GM12878 (cell line): Measurements from ENCODE around the gene PRR7. TPM values are rescaled to one million over a fixed set of nuclear protein-coding genes. Genes with fewer than 3 reads are reported as not detected.
A peak's percentile ranks its signal among the peaks of the same experiment; 100 is the strongest.

ENCODE experiments used
- ATAC-seq: fragments of 200-7000 bp; cut with Tn5 transposase; 3 replicates; pipeline ENCODE4 v1.9.1; 2020; ENCODE audit warnings: mild to moderate bottlenecking, moderate library complexity
- BruUV-seq: library from RNA; stranded (reverse); fragments of 400-500 nt; replicated peaks from 2 replicates; lab custom pipeline; 2021; lab: Mats Ljungman, UMichigan
- CTCF ChIA-PET: fragments of 300-600 bp; sonication (Branson Sonifier 250); formaldehyde crosslinking; extraction: SDS; loops from one replicate; lab custom pipeline; 2021; ENCODE audit warnings: inconsistent platforms; lab: Yijun Ruan, JAX
- POLR2A ChIA-PET: fragments of 350-600 bp; formaldehyde crosslinking; extraction: SDS; loops from one replicate; lab custom pipeline; 2021; ENCODE audit warnings: inconsistent platforms; lab: Charles Lee
- RAD21 ChIA-PET: fragments of 300-600 bp; sonication (Branson Sonifier 250); formaldehyde crosslinking; loops from one replicate; lab custom pipeline; 2023; ENCODE audit warnings: antibody characterized with exemption; ENCODE audit not compliant: unreplicated experiment; lab: Charles Lee
- SMC1A ChIA-PET: fragments of 300-600 bp; sonication (Branson Sonifier 250); formaldehyde crosslinking; loops from one replicate; lab custom pipeline; 2023; ENCODE audit not compliant: unreplicated experiment, uncharacterized antibody; lab: Charles Lee
- DNase-seq: peaks from one replicate; pipeline ENCODE4 v3.0.0-alpha.2; 2011; ENCODE audit warnings: low read depth, low spot score
- FAIRE-seq: peaks from 3 replicates; lab custom pipeline; 2011; peaks lifted over from hg19 to GRCh38; lab: Jason Lieb, UNC
- H2AFZ ChIP-seq: 2 replicates; pipeline ENCODE4 v1.6.0; 2011; ENCODE audit warnings: low read depth, low read length, control low read depth; ENCODE audit not compliant: control insufficient read depth
- H3K27ac ChIP-seq: 2 replicates; pipeline ENCODE4 v1.5.1; 2011; ENCODE audit warnings: control low read depth; ENCODE audit not compliant: control insufficient read depth, insufficient read depth
- H3K27me3 ChIP-seq, 2 experiments: replicated peaks in 1 of 2; 2 replicates each; pipeline versions ENCODE4 v1.6.0 to v1.6.1; 2011; ENCODE audit warnings: low read length in 1 of 2; ENCODE audit not compliant: control insufficient read depth in 2 of 2, insufficient read depth in 2 of 2
- H3K36me3 ChIP-seq, 2 experiments: 2 replicates each; pipeline ENCODE4 v1.5.1; 2011; ENCODE audit warnings: low read length in 1 of 2; ENCODE audit not compliant: control insufficient read depth in 2 of 2, insufficient read depth in 2 of 2
- H3K4me1 ChIP-seq: 2 replicates; pipeline ENCODE4 v1.6.1; 2011; ENCODE audit warnings: mild to moderate bottlenecking, low read length, moderate library complexity, mixed read lengths; ENCODE audit not compliant: control insufficient read depth, insufficient read depth
- H3K4me2 ChIP-seq: 2 replicates; pipeline ENCODE4 v1.6.0; 2011; ENCODE audit warnings: control low read depth; ENCODE audit not compliant: control insufficient read depth, insufficient read depth
- H3K4me3 ChIP-seq: fragments of 200-600 bp; sonication (generic); 2 replicates; pipeline ENCODE4 v1.5.1; 2016
- H3K79me2 ChIP-seq: 2 replicates; pipeline ENCODE4 v1.6.0; 2011; ENCODE audit warnings: low read length; ENCODE audit not compliant: control insufficient read depth, insufficient read depth
- H3K9ac ChIP-seq: 2 replicates; pipeline ENCODE4 v1.8.0; 2011; ENCODE audit warnings: low read length, control low read depth, mixed read lengths; ENCODE audit not compliant: control insufficient read depth, insufficient read depth
- H3K9me3 ChIP-seq: replicated peaks from 3 replicates; pipeline ENCODE4 v1.5.1; 2011; ENCODE audit warnings: mild to moderate bottlenecking, low read length; ENCODE audit not compliant: control insufficient read depth, insufficient read depth
- H4K20me1 ChIP-seq: 2 replicates; pipeline ENCODE4 v1.6.0; 2011; ENCODE audit not compliant: control insufficient read depth, insufficient read depth
- EZH2 ChIP-seq: IDR thresholded peaks from 2 replicates; pipeline ENCODE4 v1.6.1; 2012; ENCODE audit warnings: low read depth, mild to moderate bottlenecking, control low read depth, inconsistent platforms, low read length, borderline replicate concordance; ENCODE audit not compliant: control insufficient read depth
- RBBP5 ChIP-seq: fragments of 200-600 bp; sonication (generic); conservative IDR thresholded peaks from 2 replicates; pipeline ENCODE4 v1.6.1; 2016
- TARDBP ChIP-seq: IDR thresholded peaks from 2 replicates; pipeline ENCODE4 v1.6.1; 2016; ENCODE audit warnings: borderline replicate concordance
- WGBS: methylation state at CpG from one replicate; pipeline ENCODE4 v1.1.6; 2016; ENCODE audit warnings: low lambda C conversion rate; ENCODE audit not compliant: insufficient replicate concordance, insufficient coverage; ENCODE audit errors: missing lambda C conversion rate; 5-methylcytosine and 5-hydroxymethylcytosine counted together
- in situ Hi-C: fragments of 300-500 bp; cut with MboI; formaldehyde crosslinking; loops from 9 replicates; pipeline ENCODE4 v1.14.3; 2018; ENCODE audit warnings: mixed read lengths
- intact Hi-C: fragments of 100-400 bp; cut with micrococcal nuclease; formaldehyde crosslinking; loops from one replicate; pipeline ENCODE4 v1.14.2; 2022; ENCODE audit not compliant: unreplicated experiment
- polyA plus RNA-seq, 11 experiments: library from polyadenylated mRNA; depleted of rRNA in 4 of 11; unstranded in 6 of 11; stranded (reverse) in 5 of 11; fragments of >200 nt; fragmentation: Nextera tagmentation in 4 of 11; fragmentation: Illumina TruSeq in 1 of 11; extraction: Ambion mirVana in 4 of 11; extraction: Trizol in 1 of 11; gene quantifications; 1 replicate in 1 of 11; 2 replicates in 10 of 11; pipeline versions ENCODE4 v1.2.1 to v1.2.3, GENCODE V29; 2011 to 2016; ENCODE audit warnings: inconsistent platforms in 2 of 11, missing spikeins in 2 of 11, low read depth in 1 of 11
- total RNA-seq, 4 experiments: library from RNA; depleted of rRNA in 3 of 4; stranded (reverse); fragments of >200 nt in 3 of 4; fragmentation: Illumina TruSeq in 1 of 4; extraction: Trizol in 1 of 4; gene quantifications; 2 replicates each; pipeline versions ENCODE4 v1.2.1 to v1.2.3, GENCODE V29; 2013 to 2021
- TF ChIP-seq, protein P1 (sequence below): fragments of 450-650 bp; formaldehyde crosslinking; IDR thresholded peaks from 2 replicates; pipeline ENCODE4 v1.5.0; 2022; ENCODE audit warnings: mild to moderate bottlenecking, missing genetic modification characterization
- TF ChIP-seq, protein P2 (sequence below), 3 experiments: IDR thresholded peaks in 2 of 3; conservative IDR thresholded peaks in 1 of 3; 2 replicates each; pipeline ENCODE4 v1.5.1; 2011; ENCODE audit warnings: low read depth in 3 of 3, low read length in 3 of 3, mild to moderate bottlenecking in 3 of 3, control low read depth in 2 of 3, moderate library complexity in 2 of 3, inconsistent platforms in 1 of 3, mixed read lengths in 1 of 3; ENCODE audit not compliant: control insufficient read depth in 2 of 3, insufficient read depth in 1 of 3; ENCODE audit errors: extremely low read depth in 1 of 3
- TF ChIP-seq, protein P3 (sequence below): fragments of 450-650 bp; IDR thresholded peaks from 2 replicates; pipeline ENCODE4 v1.6.1; 2017; ENCODE audit warnings: antibody characterized with exemption, mild to moderate bottlenecking, moderate library complexity
- TF ChIP-seq, protein P4 (sequence below): fragments of 450-650 bp; IDR thresholded peaks from 2 replicates; pipeline ENCODE4 v1.6.1; 2017; ENCODE audit warnings: mild to moderate bottlenecking

PRR7 gene
- total and polyA plus RNA-seq, 10 of the 15 experiments (the other 5 are each of a cell fraction or from before 2014, with no cell fraction given) = 0.09 to 18.8 (median 4.6) TPM; not detected in 2

- Histone ChIP-seq H3K79me2 (peaks cover 4% of the 10 kb centered on the region), H3K27ac (no peak overlapping the region), H3K9ac (no peak overlapping the region), H3K4me2 (no peak overlapping the region), H3K4me3 (no peak overlapping the region), H3K4me1 (peaks cover 24% of the 10 kb centered on the region), H3K27me3 (no peaks in the 10 kb centered on the region), H2AFZ (no peak overlapping the region), H4K20me1 (no peaks in the 10 kb centered on the region), H3K36me3 (peaks cover 0 to 6% of the 10 kb centered on the region in 2 experiments; a peak in 2 of 4 replicates), H3K9me3 (no peaks in the 10 kb centered on the region)
- POLR2A ChIA-PET = interaction anchor here (0.5 to 1.4 kb wide), 2 partner anchors 15 to 17 kb away, joined by 3 to 4 read pairs; no protein-coding TSS in a partner anchor
- RAD21 ChIA-PET = no interaction called here
- no TSS peak for BruUV-seq
- SMC1A ChIA-PET = no interaction called here
- intact Hi-C loops = no loop called here
- ATAC-seq (no peak), DNase-seq (no peak), FAIRE-seq (no peak)
- in situ Hi-C loops = no loop called here
- CTCF ChIA-PET = no interaction called here
- 94% methylated on average over 26 of the region's 43 CpGs for WGBS
- TF ChIP-seq RBBP5 (no peak), TARDBP (no peak), EZH2 (no peak)
- TF ChIP-seq, protein P1, sequence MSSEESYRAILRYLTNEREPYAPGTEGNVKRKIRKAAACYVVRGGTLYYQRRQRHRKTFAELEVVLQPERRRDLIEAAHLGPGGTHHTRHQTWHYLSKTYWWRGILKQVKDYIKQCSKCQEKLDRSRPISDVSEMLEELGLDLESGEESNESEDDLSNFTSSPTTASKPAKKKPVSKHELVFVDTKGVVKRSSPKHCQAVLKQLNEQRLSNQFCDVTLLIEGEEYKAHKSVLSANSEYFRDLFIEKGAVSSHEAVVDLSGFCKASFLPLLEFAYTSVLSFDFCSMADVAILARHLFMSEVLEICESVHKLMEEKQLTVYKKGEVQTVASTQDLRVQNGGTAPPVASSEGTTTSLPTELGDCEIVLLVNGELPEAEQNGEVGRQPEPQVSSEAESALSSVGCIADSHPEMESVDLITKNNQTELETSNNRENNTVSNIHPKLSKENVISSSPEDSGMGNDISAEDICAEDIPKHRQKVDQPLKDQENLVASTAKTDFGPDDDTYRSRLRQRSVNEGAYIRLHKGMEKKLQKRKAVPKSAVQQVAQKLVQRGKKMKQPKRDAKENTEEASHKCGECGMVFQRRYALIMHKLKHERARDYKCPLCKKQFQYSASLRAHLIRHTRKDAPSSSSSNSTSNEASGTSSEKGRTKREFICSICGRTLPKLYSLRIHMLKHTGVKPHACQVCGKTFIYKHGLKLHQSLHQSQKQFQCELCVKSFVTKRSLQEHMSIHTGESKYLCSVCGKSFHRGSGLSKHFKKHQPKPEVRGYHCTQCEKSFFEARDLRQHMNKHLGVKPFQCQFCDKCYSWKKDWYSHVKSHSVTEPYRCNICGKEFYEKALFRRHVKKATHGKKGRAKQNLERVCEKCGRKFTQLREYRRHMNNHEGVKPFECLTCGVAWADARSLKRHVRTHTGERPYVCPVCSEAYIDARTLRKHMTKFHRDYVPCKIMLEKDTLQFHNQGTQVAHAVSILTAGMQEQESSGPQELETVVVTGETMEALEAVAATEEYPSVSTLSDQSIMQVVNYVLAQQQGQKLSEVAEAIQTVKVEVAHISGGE (CRISPR knock-in tag) = no peak
- TF ChIP-seq, protein P2, sequence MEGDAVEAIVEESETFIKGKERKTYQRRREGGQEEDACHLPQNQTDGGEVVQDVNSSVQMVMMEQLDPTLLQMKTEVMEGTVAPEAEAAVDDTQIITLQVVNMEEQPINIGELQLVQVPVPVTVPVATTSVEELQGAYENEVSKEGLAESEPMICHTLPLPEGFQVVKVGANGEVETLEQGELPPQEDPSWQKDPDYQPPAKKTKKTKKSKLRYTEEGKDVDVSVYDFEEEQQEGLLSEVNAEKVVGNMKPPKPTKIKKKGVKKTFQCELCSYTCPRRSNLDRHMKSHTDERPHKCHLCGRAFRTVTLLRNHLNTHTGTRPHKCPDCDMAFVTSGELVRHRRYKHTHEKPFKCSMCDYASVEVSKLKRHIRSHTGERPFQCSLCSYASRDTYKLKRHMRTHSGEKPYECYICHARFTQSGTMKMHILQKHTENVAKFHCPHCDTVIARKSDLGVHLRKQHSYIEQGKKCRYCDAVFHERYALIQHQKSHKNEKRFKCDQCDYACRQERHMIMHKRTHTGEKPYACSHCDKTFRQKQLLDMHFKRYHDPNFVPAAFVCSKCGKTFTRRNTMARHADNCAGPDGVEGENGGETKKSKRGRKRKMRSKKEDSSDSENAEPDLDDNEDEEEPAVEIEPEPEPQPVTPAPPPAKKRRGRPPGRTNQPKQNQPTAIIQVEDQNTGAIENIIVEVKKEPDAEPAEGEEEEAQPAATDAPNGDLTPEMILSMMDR (IDR thresholded peaks at IDR 0.05 in 2 of 3, conservative IDR thresholded peaks at IDR 0.05 in 1 of 3; ENCODE audit: control insufficient read depth in 2 of 3, extremely low read depth in 1 of 3, insufficient read depth in 1 of 3, low read depth in 3 of 3, low read length in 3 of 3) = peak; percentile 18 to 44 (median 40); a peak in 5 of 6 replicates
- TF ChIP-seq, protein P3, sequence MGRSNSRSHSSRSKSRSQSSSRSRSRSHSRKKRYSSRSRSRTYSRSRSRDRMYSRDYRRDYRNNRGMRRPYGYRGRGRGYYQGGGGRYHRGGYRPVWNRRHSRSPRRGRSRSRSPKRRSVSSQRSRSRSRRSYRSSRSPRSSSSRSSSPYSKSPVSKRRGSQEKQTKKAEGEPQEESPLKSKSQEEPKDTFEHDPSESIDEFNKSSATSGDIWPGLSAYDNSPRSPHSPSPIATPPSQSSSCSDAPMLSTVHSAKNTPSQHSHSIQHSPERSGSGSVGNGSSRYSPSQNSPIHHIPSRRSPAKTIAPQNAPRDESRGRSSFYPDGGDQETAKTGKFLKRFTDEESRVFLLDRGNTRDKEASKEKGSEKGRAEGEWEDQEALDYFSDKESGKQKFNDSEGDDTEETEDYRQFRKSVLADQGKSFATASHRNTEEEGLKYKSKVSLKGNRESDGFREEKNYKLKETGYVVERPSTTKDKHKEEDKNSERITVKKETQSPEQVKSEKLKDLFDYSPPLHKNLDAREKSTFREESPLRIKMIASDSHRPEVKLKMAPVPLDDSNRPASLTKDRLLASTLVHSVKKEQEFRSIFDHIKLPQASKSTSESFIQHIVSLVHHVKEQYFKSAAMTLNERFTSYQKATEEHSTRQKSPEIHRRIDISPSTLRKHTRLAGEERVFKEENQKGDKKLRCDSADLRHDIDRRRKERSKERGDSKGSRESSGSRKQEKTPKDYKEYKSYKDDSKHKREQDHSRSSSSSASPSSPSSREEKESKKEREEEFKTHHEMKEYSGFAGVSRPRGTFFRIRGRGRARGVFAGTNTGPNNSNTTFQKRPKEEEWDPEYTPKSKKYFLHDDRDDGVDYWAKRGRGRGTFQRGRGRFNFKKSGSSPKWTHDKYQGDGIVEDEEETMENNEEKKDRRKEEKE = no peak
- TF ChIP-seq, protein P4, sequence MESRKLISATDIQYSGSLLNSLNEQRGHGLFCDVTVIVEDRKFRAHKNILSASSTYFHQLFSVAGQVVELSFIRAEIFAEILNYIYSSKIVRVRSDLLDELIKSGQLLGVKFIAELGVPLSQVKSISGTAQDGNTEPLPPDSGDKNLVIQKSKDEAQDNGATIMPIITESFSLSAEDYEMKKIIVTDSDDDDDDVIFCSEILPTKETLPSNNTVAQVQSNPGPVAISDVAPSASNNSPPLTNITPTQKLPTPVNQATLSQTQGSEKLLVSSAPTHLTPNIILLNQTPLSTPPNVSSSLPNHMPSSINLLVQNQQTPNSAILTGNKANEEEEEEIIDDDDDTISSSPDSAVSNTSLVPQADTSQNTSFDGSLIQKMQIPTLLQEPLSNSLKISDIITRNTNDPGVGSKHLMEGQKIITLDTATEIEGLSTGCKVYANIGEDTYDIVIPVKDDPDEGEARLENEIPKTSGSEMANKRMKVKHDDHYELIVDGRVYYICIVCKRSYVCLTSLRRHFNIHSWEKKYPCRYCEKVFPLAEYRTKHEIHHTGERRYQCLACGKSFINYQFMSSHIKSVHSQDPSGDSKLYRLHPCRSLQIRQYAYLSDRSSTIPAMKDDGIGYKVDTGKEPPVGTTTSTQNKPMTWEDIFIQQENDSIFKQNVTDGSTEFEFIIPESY = peak; percentile 99
Measured at GRCh38 chr5:177491429-177491945, 44.9 kb downstream of the PRR7 start.
